C1 segment of cervical spinal cord (tissue), 14 donors: ENCODE results near the gene DPYD.

Source experiments
- DNase-seq, 14 donors: peaks; one replicate each; lab custom pipeline; 2025; lab: John Stamatoyannopoulos, UW

The DPYD gene

GRCh38 chr1:97151651-97152050 lies 769.2 kb downstream of the DPYD start:
- no peak for DNase-seq

- peak in 11 of 14 donors; percentile 16 to 71 (median 42) for DNase-seq
Observed at GRCh38 chr1:97145321-97145956, 775.4 kb downstream of the DPYD start.

DNA sequence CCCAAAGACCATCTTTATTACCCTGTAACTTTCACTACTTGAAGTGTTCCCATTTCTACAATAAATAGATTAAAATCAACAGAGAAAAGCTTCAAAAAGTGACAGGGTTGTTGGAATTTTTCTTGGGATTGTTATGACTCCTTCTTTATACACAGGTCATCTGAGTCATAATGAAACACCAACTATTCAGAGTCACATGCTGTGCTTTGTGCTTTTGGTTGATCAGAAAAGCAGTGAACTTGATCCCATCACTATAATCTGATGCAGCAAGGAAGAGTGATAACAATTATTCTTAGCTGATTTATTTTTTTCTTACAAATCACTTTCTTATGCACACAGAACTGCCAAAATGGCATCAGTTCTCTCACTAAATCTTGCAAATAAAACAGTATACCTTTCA lies 776.3 kb downstream of the DPYD start:
- no peak for DNase-seq

GRCh38 chr1:97143236-97143882 lies 777.5 kb downstream of the DPYD start:
- no peak for DNase-seq

DNA sequence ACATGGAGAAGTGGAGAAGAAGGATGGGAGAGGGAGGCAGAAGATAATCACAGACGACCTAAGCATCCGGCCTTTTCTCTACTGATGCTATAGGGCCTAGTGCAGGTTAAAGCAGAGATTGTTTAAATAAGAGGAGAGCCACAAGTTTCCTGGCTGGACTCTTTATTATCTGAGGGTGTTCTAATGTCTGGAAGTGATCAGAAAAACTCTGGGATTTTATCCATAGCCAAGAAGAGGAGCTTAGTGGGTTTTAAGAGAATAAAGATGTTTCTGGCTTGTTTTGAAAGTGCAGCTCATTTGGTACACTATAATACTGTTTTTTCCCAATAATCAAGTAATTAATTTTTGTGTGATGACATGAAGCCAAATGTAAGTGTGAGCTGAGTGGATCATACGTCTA lies 780.2 kb downstream of the DPYD start:
- no peak for DNase-seq

- DNase-seq, result no peak
Observed at GRCh38 chr1:97139512-97139911, 781.3 kb downstream of the DPYD start.

GRCh38 chr1:97138515-97139032 lies 782.3 kb downstream of the DPYD start:
- no peak for DNase-seq

- DNase-seq, result peak in 8 of 14 donors; percentile 7 to 62 (median 22)
Observed at GRCh38 chr1:97137862-97138514, 782.8 kb downstream of the DPYD start.

- DNase-seq, result peak in 5 of 14 donors; percentile 0 to 47 (median 10)
Observed at GRCh38 chr1:97136996-97137395, 783.8 kb downstream of the DPYD start.

DNA sequence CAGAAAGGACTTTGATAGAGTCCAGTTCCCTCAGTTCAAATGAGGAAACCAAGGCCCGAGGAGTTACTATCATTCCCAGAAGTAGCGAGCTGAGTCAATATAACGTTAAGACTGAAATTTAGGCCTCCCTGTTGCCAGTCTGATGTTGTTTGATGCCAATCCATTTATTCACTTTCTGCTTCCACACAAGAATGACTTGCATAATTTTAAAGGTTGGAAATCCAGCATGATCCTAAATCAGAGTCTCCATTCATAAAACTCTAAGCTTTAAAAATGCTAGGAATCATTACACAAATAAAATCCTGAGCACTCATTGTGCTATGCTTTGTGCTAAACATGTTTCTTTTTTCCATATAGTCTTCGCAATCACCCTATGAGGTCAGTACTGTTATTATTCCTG lies 784.9 kb downstream of the DPYD start:
- no peak for DNase-seq

- DNase-seq, result no peak
Observed at GRCh38 chr1:97128426-97128825, 792.4 kb downstream of the DPYD start.

DNA sequence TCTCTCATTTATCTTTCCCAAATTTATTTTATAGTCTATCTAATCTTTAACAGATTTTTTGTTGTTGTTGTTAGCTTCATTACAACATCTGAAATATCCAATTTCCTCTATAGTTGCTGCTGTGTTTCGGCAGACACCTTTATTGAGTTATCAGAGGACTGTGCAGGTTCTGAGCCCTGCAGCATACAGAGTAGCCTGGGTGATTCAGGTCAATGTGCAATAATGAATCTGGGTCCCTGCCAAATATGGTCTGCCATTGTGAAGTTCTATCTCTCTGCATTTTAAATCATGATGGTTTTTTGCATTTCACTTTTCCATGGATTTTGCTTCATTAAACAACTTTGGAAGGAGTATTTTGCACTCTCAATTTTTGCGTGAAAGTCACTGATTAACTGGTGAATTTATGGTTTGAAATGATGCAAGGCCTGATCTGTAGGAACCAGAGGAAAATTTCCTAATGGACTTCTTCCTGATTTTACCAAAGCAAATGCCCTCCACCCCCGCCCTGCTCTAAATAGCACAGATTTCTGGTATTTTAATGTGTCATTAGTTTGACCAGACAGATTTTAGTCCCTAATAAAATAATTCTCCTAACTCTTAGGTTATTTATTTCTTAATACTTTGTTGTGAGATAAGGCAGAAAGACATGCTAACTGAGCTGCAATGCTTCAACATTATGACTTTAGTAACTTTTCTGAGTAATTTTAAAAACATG lies 797.0 kb downstream of the DPYD start:
- no peak for DNase-seq

DNA sequence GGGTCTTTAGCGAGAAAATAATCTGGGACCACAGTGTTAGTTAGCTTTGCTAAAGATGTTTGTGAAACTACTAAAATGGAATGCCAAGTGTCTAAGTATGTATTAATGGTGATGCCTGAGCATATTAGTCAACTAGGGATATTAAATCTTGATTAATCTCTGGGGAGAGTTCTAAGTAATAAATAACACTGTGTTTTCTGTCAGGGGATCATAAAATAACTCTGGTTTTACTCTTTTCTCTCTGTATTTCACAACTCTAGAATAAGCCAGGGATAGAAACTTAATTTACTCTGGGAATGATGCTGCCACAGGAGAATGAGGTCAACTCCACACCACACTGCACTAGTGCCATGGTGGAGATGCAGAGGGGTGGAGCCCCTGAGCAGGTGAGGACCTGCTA lies 800.0 kb downstream of the DPYD start:
- DNase-seq, result no peak

- no peak for DNase-seq
Observed at GRCh38 chr1:97119260-97120158, 801.3 kb downstream of the DPYD start.

- no peak for DNase-seq
Observed at GRCh38 chr1:97114842-97115241, 806.0 kb downstream of the DPYD start.

GRCh38 chr1:97112442-97112841 lies 808.4 kb downstream of the DPYD start:
- no peak for DNase-seq

GRCh38 chr1:97108179-97108578 lies 812.7 kb downstream of the DPYD start:
- DNase-seq, result no peak

- no peak for DNase-seq
Observed at GRCh38 chr1:97105531-97105930, 815.3 kb downstream of the DPYD start.

DNA sequence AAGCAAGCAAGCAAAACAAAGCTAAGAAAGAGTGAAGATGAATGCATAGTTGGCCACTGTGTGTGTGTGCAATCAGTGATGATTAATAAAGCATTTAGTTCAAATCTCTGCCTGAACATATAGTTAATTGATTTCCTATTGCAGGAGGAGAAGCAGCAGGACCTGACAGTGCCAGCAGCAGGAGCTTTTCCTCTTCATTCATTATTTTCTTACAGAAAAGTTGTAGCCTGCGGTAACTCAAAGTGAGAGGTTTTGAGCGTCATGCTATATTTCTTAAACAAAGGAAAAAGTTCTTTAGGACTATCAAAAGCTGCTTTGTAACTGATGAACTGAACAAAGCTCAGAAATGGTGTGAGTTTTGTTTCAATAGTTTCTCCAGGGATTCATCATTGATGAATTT lies 819.3 kb downstream of the DPYD start:
- no peak for DNase-seq

GRCh38 chr1:97097404-97097925 lies 823.4 kb downstream of the DPYD start:
- no peak for DNase-seq

GRCh38 chr1:97095764-97096163 lies 825.1 kb downstream of the DPYD start:
- no peak for DNase-seq
